Measurements from ENCODE around the gene FEM1A.
"Not testable (repeated sequence)": the region's sequence is repeated elsewhere in the genome, so short reads cannot be mapped to it uniquely, and the experiment has no call there.

The FEM1A gene

GRCh38 chr19:4815426-4816201, 24.1 kb downstream of the FEM1A start:
- DNase-seq = peak; percentile 91

GRCh38 chr19:4816202-4816949, 24.8 kb downstream of the FEM1A start:
- no peak for DNase-seq

DNA sequence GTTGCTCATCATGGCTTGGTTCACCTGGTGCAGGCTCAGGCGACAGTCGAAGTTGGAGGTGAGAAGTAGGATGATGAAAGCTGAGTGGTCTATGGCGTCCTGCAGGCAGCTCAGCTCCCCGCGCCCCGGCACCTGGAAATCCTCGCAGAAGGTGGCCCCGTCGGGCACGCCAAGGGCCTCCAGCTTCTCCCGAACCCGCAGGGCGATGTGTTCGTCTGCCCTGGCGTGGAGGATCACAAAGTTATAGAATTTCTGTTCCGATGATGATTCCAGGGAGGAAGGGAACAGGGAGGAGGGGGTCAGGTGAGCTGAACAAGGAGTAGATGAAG, 25.4 kb downstream of the FEM1A start:
- no peak for DNase-seq

- no peak for DNase-seq
These were observed 26.1 kb downstream of the FEM1A start for GRCh38 chr19:4817467-4818277.

DNA sequence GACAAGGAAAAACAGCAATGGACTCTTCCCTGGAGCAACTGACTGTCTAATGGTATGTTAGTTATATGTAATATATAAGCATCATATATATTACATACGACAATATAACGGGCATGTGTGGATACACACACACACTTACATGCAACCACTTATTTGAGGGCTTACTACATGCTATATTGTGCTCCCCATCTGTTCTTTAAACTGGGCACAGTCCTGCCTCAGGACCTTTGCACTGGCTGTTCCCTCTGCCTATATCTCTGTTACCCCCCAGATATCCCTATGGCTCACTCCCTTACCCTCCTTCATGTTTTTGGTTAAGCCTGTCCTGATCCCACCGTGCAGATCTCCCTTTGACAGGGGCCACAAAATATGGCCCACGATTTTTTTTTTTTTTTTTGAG, 29.7 kb downstream of the FEM1A start:
- no peak for DNase-seq

- not testable (repeated sequence) for DNase-seq
These were observed 30.8 kb downstream of the FEM1A start for GRCh38 chr19:4822354-4822753.

DNA sequence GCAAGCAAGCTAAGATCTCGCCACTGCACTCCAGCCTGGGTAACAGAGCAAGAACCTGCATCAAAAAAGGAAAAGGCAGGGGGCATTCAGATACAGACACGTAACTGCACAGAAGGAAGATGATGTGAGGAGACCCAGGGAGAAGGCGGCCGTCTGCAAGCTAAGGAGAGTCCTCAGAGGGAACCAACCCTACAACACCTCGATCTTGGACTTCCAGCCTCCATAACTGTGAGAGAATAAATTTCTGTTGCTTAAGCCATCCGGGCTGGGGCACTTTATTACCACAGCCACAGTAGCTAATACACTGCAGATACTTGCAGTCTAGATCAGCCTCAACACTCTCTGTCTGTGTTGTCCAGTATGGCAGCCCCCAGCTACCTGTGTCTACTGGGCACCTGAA, 32.0 kb downstream of the FEM1A start:
- no peak for DNase-seq

DNA sequence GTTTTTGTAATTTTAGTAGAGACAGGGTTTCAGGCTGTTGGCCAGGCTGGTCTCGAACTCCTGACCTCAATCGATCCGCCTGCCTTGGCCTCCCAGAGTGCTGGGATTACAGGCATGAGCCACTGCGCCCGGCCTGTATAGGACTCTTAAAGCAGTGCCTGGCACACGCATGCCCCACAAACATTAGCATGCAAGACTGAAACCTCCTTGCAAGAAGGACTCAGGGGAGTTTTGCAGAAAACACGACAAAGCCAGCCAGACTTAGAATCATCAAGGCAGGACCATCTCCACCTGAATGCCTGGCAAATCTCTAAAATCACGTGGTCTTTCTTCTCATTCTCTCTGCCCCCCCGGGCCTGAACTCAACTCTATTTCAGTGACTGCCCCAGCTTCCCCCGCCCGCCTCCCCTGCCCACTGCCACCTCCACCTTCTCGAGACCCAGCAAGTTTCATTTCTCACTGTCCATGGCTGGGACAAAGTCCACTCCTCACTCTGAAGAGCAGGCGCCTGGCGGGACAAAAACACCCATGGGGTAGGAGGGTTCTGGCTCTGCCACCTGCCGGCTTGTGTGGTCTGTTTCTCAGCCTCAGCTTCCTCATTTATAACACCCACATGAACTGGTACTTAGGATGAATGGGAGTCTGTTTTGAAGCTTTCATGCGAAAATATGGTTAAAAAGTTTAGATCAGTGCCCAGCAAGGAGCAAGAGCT, 37.6 kb downstream of the FEM1A start:
- DNase-seq = no peak

- DNase-seq = no peak
These were observed 38.8 kb downstream of the FEM1A start for GRCh38 chr19:4830332-4830731.

GRCh38 chr19:4830768-4831265, 39.3 kb downstream of the FEM1A start:
- DNase-seq = no peak

DNA sequence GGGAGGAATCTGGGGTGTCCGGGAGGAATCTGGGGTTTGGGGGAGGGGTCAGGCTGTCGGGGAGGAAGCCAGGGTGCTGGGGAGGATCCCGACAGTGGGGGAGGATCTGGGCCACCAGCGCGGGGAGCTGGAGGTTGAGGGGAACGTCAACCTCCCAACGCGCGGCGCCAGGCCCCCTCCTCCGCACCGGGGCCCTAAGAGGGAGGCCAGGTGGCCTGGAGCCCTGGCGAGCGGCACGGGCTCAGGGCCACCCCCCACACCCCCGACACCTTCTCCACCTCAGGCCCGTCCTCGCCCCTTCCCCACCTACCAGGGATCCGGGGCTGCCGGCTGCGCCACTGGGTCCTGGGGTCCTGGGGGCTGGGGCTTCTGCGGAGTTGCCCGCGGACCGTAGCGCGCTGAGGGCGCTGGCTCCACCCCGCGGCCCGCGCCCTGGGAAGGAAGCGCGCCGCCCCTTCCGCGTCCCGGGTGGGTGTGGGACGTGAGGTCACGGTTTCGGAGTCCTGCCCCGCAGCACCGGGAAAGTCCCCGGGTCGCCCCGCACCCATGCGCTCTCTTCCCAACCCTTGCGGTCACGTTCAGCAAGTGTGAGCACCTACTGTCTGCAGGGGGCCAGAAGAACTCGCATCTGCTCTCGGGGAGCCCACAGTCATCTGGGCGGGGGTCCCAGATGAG, 39.9 kb downstream of the FEM1A start, which contains the start of gene TICAM1:
TICAM1 (minus strand) TSS at position 409 of the 675 bp plus-strand sequence. CDS start 13,335 bp downstream, outside the sequence.
- DNase-seq = no peak

- not testable (repeated sequence) for DNase-seq
These were observed 40.4 kb downstream of the FEM1A start for GRCh38 chr19:4831979-4832340.

DNA sequence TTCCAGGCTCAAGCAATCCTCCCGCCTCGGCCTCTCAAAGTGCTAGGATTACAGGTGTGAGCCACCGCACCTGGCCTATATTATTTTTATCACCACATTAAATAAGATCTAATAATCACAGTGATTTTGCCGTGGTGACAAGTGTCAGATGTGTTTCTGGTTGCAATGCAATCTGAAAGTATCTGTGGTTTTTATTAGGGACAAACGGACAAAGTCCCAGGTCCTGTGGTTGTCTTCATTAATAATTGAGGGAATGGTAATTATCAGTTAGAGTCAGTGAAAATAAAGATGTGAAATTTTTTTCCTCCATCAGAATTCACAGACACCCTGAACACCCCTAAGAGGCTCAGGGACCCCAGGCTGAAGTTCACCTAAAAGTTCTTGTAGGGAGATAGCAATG, 41.2 kb downstream of the FEM1A start:
- DNase-seq = no peak

- DNase-seq = no peak
These were observed 47.7 kb downstream of the FEM1A start for GRCh38 chr19:4839192-4839591.

GRCh38 chr19:4843647-4843965, 52.1 kb downstream of the FEM1A start:
- DNase-seq = no peak

DNA sequence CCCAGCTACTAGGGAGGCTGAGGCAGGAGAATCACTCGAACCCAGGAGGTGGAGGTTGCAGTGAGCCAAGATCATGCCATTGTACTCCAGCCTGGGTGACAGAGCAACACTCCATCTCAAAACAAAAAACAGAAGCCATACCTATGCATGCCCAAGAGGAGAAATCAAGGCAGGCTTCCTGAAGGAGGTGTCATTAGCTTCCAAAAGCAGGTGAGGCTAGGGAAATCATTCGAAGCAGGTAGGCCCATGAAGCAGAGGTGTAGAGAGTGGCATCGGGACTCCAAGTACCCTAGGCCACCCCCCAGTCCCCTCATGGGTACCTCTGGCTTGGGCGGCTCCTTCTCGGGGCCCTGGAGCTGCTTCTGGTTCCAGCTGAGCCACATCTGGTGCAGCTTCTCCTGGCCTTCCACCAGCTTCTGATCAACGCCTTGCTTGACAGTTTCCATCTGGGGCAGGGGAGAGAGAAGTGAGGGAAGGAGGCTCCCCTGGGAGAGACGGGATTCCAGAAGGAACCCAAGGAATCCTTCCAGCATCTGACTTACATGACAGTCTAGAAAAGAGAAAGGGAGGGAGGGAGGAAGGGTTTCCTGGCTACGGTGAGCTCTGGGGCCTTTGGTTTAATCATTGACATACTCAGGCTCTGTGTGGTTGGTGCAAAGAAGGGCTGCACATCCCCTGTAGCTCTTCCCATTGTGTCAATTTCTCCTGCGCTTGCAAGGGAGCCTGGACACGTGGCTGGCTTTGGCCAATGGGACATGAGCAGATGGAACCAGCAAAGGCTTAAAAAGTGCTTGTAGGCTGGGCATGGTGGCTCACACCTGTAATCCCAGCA, 53.0 kb downstream of the FEM1A start:
- no peak for DNase-seq

- not testable (repeated sequence) for DNase-seq
These were observed 54.4 kb downstream of the FEM1A start for GRCh38 chr19:4845975-4846374.

DNA sequence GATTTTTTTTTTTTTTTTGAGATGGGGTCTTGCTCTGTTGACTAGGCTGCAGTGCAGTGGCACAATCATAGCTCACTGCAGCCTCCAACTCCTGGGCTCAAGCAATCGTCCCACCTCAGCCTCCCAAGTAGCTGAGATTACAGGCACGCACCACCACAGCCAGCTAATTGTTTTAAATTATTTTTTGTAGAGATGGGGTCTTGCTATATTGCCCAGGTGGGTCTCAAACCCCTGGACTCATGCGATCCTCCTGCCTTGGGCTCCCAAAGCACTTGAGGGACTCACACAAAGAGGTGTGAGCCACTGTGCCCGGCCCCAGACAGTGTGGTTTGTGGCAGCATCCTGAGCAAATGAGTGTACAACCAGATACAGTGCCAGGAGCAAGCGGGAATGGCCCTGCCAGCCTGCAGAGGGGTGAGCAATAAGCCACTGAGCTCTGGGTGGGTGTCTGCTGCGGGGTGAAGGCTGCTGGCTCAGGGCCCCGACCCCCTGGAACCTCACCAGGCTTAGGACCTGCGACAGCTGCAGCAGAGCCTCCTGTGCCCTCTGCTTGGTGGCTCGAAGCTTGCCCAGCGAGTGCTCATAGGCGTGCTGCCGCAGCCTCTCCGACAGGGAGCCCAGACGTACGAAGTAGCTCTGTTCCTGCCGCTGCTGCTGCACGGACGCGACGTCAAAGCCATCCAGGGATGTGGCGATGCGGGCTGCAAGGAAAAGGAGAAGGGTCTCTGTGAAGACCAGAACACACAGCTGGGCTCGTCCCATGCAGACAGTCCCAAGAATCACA, 55.8 kb downstream of the FEM1A start:
- DNase-seq = no peak

- no peak for DNase-seq
These were observed 57.5 kb downstream of the FEM1A start for GRCh38 chr19:4849019-4849418.
